NCI-H69 (cell line): ENCODE measurements around the gene SGMS1.
"Not testable (repeated sequence)": the region's sequence is repeated elsewhere in the genome, so short reads cannot be mapped to it uniquely, and the experiment has no call there.

ENCODE experiments used
- DNase-seq: peaks from one replicate; lab custom pipeline; 2025; lab: John Stamatoyannopoulos, UW

SGMS1 gene

DNA sequence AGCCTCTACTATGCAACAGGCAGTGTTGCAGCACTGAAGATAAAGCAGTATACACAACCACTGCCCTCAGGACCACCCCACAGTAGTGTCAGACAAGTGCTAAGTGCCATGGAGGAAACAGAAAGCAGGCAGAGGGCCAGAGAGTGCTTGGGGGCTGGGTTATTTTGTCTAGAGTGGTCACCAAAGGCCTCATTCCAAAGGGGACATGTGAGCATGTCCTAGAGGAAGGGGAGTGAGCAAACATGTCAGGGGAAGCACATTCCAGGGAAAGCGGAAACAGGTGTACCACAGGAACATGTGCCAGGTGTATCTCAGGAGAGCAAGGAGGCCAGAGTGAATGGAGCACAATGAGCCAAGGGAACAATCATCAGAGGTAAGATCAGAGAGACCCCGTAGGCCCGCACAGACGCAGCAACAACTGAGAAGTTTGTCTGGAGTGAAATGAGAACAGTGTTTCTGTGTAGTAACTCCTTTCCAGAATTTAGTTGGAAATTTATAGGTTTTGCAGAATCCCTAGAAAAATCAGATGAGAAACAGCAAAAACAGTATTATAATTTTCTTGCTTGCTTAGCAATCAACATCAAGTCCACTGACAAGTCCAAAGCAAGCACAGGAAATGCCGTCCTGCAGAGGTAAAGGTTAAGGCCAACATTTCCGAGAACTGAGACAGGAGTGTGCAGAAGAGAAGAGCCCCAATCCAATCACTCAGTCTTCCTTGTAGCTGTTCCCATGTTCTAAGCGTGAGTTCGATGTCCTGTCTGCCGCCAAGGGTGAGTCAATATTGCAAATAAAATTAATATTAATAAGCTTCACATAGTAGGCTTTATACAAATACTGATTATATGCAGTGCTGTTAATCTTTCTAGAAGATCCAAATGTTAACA is 67.3 kb downstream of the SGMS1 start:
- no peak for DNase-seq

DNA sequence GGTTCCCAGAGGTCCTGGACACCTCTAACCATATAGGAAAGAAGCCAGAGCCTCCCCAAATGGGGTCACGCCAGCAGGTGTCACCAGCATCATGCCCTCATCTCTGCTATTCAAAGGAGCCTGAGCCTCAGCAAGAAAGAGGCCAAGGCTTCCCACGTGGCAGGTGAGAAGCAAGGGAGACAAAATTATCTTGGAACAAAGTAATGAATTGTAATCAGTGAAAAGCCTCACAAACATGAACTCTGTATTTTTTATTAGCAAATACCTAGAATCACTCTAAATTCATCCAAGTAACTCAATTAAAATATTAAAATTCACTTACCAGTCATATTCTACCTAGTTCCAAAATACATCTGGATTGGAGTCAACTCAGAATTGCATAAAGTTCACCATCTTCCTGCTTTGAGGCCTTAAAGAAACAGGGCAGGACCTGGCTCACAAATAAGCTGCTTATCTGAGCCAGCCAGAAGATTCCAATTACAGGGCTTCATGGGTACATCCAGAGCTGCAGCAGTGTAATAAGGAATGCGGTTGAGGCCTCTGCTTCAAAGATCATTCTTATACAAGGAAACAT is 68.7 kb downstream of the SGMS1 start:
- peak; percentile 5 for DNase-seq

- peak; percentile 22 for DNase-seq
These were observed 69.3 kb downstream of the SGMS1 start for GRCh38 chr10:50554376-50554994.

DNA sequence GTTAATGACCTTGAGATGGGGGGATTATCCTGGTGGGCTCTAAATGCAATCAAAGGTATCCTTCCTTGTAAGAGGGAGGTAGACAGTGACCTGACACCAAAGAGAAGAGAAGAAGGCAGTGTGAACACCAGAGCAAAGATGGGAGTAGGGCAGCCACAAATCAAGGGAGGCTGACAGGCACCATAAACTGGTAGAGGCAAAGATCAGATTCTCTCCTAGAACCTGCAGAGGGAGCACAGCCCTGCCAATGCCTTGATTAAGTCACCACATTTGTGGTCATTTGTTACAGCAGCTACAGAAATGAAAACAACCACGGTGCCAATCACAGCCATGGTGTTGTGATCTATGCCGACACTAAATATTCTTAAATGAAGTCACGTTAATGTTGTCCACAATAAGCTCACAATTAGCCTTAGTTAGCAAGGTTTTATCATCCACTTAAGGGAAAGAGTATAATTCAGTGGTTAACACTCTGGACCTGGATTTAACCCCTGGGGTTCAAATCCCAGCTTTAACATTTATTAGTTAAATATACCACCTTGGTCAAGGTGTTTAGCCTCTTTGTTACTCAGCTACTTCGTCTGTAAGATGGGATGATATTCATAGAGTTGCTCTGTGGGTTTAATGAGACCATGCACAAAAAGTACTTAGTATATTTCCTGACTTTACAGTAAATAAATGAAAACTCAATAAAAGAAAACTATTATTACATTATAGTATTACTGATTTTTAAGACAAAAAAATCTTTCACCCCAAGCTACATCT is 70.8 kb downstream of the SGMS1 start:
- DNase-seq, result peak; percentile 8

DNA sequence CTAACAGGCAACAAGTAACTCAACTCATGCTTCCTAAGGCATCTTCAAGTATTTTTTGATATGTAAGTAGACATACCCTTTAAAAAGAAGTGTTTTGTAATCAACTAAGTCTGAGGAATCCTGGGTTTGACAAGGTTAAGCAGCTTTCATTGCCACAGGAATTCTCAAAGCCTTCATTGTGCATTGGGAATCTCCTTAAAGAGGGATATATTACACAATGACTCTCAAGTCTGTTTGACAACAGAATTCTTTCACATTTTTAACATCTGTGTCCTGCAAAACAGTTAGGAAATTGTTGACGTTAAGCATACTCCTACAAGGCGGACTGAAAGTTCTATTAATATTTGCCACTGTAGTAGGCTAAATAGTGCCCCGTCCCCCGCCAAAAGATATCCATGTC is 71.4 kb downstream of the SGMS1 start:
- DNase-seq, result no peak

GRCh38 chr10:50551894-50552293 is 71.9 kb downstream of the SGMS1 start:
- DNase-seq, result no peak

DNA sequence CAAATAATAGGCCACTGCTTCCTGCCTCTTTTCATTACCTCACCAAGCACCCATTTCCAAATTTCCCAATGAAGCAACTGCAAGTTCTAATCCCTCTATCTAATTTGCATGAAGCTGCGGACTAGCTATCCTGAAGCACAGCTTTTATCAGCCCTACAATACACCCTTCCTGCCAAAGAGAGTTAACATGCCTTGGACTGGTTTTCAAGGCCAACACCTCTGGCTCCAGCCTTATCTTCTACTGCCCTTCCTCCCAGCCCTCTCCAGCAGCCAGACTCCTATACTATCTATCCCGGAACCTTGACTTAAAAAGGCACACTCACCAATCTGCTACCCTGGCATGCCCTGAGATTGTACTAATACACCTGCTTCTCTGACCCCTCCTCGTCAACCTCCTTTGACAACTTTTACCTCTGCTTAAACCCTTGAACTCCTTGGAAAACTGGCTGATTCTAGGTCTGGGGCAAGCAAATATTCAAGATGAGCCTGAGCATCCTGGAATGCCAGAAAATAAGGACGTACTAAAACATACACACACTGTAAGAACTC is 73.4 kb downstream of the SGMS1 start:
- no peak for DNase-seq

DNA sequence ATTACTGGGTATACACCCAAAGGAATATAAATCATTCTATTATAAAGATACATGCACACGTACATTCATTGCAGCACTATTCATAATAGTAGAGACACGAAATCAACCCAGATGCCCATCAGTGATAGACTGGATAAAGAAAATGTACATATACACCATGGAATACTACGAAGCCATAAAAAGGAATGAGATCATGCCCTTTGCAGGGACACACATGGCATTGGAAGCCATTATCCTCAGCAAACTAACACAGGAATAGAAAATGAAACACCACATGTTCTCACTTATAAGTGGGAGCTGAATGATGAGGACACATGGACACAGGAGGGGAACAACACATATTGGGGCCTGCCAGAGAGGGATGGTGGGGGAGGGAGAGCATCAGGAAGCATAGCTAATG is 74.6 kb downstream of the SGMS1 start:
- not testable (repeated sequence) for DNase-seq

GRCh38 chr10:50548481-50548880 is 75.3 kb downstream of the SGMS1 start:
- DNase-seq, result not testable (repeated sequence)

DNA sequence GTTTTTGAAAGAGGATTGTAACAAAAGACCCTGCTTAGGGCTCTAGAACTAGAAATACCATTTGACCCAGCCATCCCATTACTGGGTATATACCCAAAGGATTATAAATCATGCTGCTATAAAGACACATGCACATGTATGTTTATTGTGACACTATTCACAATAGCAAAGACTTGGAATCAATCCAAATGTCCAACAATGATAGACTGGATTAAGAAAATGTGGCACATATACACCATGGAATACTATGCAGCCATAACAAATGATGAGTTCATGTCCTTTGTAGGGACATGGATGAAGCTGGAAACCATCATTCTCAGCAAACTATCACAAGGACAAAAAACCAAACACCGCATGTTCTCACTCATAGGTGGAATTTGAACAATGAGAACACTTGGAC is 77.5 kb downstream of the SGMS1 start:
- not testable (repeated sequence) for DNase-seq

GRCh38 chr10:50545846-50546245 is 77.9 kb downstream of the SGMS1 start:
- no peak for DNase-seq

GRCh38 chr10:50544857-50545429 is 78.8 kb downstream of the SGMS1 start:
- DNase-seq, result no peak

GRCh38 chr10:50544095-50544856 is 79.5 kb downstream of the SGMS1 start:
- no peak for DNase-seq

DNA sequence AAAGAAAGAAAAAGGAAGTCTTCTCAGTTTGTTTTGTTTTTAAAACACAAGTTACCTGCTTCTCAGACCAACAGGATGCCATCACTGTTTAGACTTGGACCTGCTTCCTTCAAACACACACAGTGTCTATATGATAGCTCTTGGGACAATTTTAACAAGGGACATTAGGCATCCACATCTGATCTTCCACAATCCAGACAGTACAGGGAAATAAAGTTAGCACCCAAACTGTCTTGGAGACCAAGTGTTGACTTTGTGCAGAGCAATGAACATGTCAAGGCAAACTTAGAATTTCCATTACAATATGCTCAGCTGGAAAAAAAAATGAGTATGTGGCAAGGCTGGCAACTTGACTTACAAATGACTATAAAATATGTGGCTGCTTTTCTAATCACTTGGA is 80.9 kb downstream of the SGMS1 start:
- DNase-seq, result no peak

GRCh38 chr10:50541921-50542320 is 81.8 kb downstream of the SGMS1 start:
- no peak for DNase-seq

- no peak for DNase-seq
These were observed 82.4 kb downstream of the SGMS1 start for GRCh38 chr10:50541317-50541716.

GRCh38 chr10:50540826-50541122 is 83.0 kb downstream of the SGMS1 start:
- DNase-seq, result no peak

- DNase-seq, result no peak
These were observed 83.5 kb downstream of the SGMS1 start for GRCh38 chr10:50540069-50540825.

GRCh38 chr10:50538555-50539398 is 85.0 kb downstream of the SGMS1 start:
- DNase-seq, result no peak
